ENCODE measurements around the gene TMC4. TPM values are rescaled to one million over a fixed set of nuclear protein-coding genes. Genes with fewer than 3 reads are reported as not detected.

The TMC4 gene
- total and polyA plus RNA-seq, 4 donors = 0.23 to 2.4 (median 1.4) TPM

DNA sequence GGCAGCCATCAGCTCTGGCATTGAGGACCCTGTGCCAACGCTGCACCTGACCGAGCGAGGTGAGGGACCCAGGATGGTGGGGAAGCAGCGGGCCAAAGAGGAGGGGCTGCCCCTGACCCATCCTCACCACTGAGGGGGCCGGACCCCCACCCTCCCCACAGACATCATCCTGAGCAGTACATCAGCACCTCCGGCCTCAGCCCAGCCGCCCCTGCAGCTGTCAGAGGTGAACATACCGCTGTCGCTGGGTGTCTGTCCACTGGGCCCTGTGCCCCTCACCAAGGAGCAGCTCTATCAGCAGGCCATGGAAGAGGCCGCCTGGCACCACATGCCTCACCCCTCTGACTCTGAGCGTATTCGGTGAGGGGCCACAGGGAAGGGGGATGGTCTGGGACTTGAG is 20.7 kb downstream of the TMC4 start:
- Histone ChIP-seq H3K4me1 (ENCODE audit: control insufficient read depth in 4 of 4, insufficient read depth in 4 of 4, low read length in 3 of 4) (no peaks in the 10 kb centered on the region), H3K27ac (ENCODE audit: low read depth in 1 of 2, low read length in 2 of 2) (no peak overlapping the region)
- no peak for DNase-seq (ENCODE audit: low spot score)

DNA sequence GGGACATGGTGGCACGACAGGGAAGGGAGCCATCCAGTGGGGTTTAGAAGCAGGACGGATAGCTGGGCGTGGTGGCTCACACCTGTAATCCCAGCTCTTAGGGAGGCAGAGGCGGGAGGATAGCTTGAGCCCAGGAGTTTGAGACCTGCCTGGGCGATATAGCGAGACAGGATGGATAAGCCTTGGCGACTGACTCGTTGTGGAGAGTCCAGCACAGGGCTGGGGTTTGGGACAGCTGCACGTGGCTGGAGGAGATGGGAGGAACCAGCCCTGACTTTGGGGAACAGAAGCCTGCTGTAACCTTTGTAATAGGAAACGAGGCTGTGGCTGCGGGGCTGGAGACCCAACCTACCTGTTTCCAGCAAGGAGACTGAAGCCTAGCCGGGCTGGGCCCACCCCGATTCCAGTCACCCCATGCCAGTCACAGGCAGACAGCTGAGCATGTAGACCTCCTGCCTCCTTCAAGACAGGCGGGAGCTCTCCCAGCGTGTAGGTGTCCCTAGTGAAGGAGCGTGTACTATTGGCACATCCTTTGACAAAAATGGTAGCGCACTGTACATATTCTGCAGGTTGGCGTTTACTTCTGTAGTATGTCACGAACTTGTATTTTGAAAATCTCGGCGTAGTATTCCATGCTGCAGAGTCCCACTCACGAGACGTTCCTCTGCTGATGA is 21.5 kb downstream of the TMC4 start:
- DNase-seq (ENCODE audit: low spot score) = no peak
- no peaks in the 10 kb centered on the region for H3K27me3 ChIP-seq (ENCODE audit: control insufficient read depth in 4 of 4, insufficient read depth in 4 of 4, low read length in 3 of 4)
- TF ChIP-seq HNF4G (IDR thresholded peaks at IDR 0.05) = no peak
- no peak for TF ChIP-seq RXRA (IDR thresholded peaks at IDR 0.05)
- TF ChIP-seq, protein P1, sequence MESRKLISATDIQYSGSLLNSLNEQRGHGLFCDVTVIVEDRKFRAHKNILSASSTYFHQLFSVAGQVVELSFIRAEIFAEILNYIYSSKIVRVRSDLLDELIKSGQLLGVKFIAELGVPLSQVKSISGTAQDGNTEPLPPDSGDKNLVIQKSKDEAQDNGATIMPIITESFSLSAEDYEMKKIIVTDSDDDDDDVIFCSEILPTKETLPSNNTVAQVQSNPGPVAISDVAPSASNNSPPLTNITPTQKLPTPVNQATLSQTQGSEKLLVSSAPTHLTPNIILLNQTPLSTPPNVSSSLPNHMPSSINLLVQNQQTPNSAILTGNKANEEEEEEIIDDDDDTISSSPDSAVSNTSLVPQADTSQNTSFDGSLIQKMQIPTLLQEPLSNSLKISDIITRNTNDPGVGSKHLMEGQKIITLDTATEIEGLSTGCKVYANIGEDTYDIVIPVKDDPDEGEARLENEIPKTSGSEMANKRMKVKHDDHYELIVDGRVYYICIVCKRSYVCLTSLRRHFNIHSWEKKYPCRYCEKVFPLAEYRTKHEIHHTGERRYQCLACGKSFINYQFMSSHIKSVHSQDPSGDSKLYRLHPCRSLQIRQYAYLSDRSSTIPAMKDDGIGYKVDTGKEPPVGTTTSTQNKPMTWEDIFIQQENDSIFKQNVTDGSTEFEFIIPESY (IDR thresholded peaks at IDR 0.05) = no peak
- no peak for TF ChIP-seq SP1 (IDR thresholded peaks at IDR 0.05)
- TF ChIP-seq, protein P2, sequence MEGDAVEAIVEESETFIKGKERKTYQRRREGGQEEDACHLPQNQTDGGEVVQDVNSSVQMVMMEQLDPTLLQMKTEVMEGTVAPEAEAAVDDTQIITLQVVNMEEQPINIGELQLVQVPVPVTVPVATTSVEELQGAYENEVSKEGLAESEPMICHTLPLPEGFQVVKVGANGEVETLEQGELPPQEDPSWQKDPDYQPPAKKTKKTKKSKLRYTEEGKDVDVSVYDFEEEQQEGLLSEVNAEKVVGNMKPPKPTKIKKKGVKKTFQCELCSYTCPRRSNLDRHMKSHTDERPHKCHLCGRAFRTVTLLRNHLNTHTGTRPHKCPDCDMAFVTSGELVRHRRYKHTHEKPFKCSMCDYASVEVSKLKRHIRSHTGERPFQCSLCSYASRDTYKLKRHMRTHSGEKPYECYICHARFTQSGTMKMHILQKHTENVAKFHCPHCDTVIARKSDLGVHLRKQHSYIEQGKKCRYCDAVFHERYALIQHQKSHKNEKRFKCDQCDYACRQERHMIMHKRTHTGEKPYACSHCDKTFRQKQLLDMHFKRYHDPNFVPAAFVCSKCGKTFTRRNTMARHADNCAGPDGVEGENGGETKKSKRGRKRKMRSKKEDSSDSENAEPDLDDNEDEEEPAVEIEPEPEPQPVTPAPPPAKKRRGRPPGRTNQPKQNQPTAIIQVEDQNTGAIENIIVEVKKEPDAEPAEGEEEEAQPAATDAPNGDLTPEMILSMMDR (IDR thresholded peaks at IDR 0.05; ENCODE audit: low read depth, low read length, missing input control) = no peak
- no peak for TF ChIP-seq HNF4A (conservative IDR thresholded peaks at IDR 0.05)
- no peak for TF ChIP-seq NR2F2 (IDR thresholded peaks at IDR 0.05)
- TF ChIP-seq, protein P3, sequence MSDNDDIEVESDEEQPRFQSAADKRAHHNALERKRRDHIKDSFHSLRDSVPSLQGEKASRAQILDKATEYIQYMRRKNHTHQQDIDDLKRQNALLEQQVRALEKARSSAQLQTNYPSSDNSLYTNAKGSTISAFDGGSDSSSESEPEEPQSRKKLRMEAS (IDR thresholded peaks at IDR 0.05) = no peak
- TF ChIP-seq, protein P4, sequence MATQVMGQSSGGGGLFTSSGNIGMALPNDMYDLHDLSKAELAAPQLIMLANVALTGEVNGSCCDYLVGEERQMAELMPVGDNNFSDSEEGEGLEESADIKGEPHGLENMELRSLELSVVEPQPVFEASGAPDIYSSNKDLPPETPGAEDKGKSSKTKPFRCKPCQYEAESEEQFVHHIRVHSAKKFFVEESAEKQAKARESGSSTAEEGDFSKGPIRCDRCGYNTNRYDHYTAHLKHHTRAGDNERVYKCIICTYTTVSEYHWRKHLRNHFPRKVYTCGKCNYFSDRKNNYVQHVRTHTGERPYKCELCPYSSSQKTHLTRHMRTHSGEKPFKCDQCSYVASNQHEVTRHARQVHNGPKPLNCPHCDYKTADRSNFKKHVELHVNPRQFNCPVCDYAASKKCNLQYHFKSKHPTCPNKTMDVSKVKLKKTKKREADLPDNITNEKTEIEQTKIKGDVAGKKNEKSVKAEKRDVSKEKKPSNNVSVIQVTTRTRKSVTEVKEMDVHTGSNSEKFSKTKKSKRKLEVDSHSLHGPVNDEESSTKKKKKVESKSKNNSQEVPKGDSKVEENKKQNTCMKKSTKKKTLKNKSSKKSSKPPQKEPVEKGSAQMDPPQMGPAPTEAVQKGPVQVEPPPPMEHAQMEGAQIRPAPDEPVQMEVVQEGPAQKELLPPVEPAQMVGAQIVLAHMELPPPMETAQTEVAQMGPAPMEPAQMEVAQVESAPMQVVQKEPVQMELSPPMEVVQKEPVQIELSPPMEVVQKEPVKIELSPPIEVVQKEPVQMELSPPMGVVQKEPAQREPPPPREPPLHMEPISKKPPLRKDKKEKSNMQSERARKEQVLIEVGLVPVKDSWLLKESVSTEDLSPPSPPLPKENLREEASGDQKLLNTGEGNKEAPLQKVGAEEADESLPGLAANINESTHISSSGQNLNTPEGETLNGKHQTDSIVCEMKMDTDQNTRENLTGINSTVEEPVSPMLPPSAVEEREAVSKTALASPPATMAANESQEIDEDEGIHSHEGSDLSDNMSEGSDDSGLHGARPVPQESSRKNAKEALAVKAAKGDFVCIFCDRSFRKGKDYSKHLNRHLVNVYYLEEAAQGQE (IDR thresholded peaks at IDR 0.05) = no peak
- no peak for TF ChIP-seq TAF1 (conservative IDR thresholded peaks at IDR 0.05)
- no peak for TF ChIP-seq YY1 (IDR thresholded peaks at IDR 0.05)
- no peak for TF ChIP-seq JUND (IDR thresholded peaks at IDR 0.05)
- TF ChIP-seq FOXA1 (IDR thresholded peaks at IDR 0.05) = no peak
- TF ChIP-seq EGR1 (IDR thresholded peaks at IDR 0.05; ENCODE audit: low read depth in 2 of 2) = no peak
- TF ChIP-seq RAD21 (IDR thresholded peaks at IDR 0.05) = no peak

More for the DNA sequence above, 20.7 kb downstream of the TMC4 start:
- WGBS = 94% methylated on average over 12 of the region's 12 CpGs
- Histone ChIP-seq H3K9ac (ENCODE audit: low read depth in 1 of 2, low read length in 2 of 2) (no peak overlapping the region), H3K36me3 (ENCODE audit: control insufficient read depth in 4 of 4, insufficient read depth in 3 of 4, low read depth in 1 of 4, low read length in 3 of 4) (peaks cover 36 to 94% (median 60%) of the 10 kb centered on the region in 4 donors), H3K27me3 (ENCODE audit: control insufficient read depth in 4 of 4, insufficient read depth in 4 of 4, low read length in 3 of 4) (no peaks in the 10 kb centered on the region), H3K9me3 (ENCODE audit: control insufficient read depth in 4 of 4, low read length in 3 of 4) (no peaks in the 10 kb centered on the region), H3K4me3 (ENCODE audit: low read depth in 1 of 3, low read length in 3 of 3) (no peak overlapping the region)
- TF ChIP-seq GABPA (IDR thresholded peaks at IDR 0.05 in 1 of 2, conservative IDR thresholded peaks at IDR 0.05 in 1 of 2) = no peak
- no peak for TF ChIP-seq FOXA2 (IDR thresholded peaks at IDR 0.05)

More for the DNA sequence above, 21.5 kb downstream of the TMC4 start:
- no peaks in the 10 kb centered on the region for H3K9me3 ChIP-seq (ENCODE audit: control insufficient read depth in 4 of 4, low read length in 3 of 4)
- H3K4me3 ChIP-seq (ENCODE audit: low read depth in 1 of 3, low read length in 3 of 3) = no peak overlapping the region
- no peaks in the 10 kb centered on the region for H3K4me1 ChIP-seq (ENCODE audit: control insufficient read depth in 4 of 4, insufficient read depth in 4 of 4, low read length in 3 of 4)
- H3K27ac ChIP-seq (ENCODE audit: low read depth in 1 of 2, low read length in 2 of 2) = no peak overlapping the region
- H3K36me3 ChIP-seq (ENCODE audit: control insufficient read depth in 4 of 4, insufficient read depth in 3 of 4, low read depth in 1 of 4, low read length in 3 of 4) = peaks cover 29 to 94% (median 62%) of the 10 kb centered on the region in 4 donors
- H3K9ac ChIP-seq (ENCODE audit: low read depth in 1 of 2, low read length in 2 of 2) = no peak overlapping the region
- 88% methylated on average over 23 of the region's 23 CpGs for WGBS
